GM19463 (cell line): ENCODE data around the gene DCAF8.
A peak's percentile ranks its signal among the peaks of the same experiment; 100 is the strongest.
"Not testable (repeated sequence)": the region's sequence is repeated elsewhere in the genome, so short reads cannot be mapped to it uniquely, and the experiment has no call there.

Experiments
- ATAC-seq: cut with Tn5 transposase; IDR thresholded peaks from one replicate; pipeline ENCODE4 v1.9.1; 2021; ENCODE audit warnings: mild to moderate bottlenecking, moderate library complexity; ENCODE audit not compliant: unreplicated experiment

The DCAF8 gene

GRCh38 chr1:160261893-160262794 is at the start of gene DCAF8:
Gene DCAF8 (minus strand): TSS chr1:160262549. CDS start chr1:160244008, 18,541 bp downstream.
- peak; percentile 79 for ATAC-seq

GRCh38 chr1:160309571-160309970 is 47.2 kb upstream of the DCAF8 start:
- no peak for ATAC-seq

GRCh38 chr1:160309185-160309557 is 46.8 kb upstream of the DCAF8 start:
- ATAC-seq = no peak

DNA sequence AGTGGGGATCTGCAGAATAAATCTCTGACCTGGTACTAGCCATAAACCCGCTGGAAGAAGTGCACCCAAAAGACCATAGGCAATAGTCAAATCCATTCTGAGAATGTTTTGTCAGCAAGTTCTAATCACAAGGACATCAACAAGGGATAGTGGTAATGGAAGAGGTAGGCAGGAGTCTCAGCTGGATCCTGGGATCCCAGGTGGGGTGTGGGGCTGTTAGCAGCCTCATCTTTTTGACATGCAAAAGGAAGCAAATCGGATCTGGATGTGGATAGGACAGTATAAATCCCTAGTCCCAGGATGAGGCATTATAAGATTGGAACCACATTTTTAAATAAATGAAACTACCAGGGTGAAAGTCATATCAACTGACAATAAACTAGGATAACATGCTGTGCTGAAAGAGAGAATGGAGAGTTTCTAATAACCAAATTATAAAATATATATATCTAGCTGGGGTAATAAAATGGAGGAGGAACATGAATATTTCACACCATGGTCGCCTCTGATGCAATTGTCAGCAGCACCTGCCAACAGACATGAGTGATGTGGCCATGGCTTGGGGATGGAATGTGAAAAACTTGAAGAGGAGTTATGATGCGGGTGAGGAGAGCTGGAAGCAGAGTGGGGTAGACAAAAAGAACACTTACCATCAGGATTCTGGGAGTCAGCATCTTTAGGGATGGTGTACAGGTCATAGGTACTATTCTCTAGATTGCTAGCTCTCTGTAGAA is 46.3 kb upstream of the DCAF8 start:
- no peak for ATAC-seq

GRCh38 chr1:160307118-160307791 is 44.9 kb upstream of the DCAF8 start:
- no peak for ATAC-seq

GRCh38 chr1:160300173-160300572 is 37.8 kb upstream of the DCAF8 start:
- ATAC-seq = no peak

DNA sequence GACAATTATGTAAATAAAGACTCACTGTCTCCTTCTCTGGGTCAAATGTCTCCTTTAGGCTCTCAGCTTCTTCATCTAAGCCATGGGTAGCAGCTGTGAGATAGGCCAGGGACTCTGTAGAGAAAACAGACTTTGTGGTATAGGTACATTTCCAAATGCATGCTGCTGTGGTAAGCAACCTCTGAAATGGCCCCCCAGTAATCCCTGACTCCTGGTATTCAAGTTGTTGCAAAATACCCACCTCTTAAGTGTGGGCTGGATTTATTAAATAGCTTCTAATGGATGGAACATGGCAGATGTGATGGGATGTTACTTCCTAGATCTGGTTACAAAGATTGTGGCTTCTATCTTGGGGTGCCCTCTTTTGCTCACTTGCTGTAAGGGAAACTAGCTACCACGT is 33.7 kb upstream of the DCAF8 start:
- ATAC-seq = no peak

DNA sequence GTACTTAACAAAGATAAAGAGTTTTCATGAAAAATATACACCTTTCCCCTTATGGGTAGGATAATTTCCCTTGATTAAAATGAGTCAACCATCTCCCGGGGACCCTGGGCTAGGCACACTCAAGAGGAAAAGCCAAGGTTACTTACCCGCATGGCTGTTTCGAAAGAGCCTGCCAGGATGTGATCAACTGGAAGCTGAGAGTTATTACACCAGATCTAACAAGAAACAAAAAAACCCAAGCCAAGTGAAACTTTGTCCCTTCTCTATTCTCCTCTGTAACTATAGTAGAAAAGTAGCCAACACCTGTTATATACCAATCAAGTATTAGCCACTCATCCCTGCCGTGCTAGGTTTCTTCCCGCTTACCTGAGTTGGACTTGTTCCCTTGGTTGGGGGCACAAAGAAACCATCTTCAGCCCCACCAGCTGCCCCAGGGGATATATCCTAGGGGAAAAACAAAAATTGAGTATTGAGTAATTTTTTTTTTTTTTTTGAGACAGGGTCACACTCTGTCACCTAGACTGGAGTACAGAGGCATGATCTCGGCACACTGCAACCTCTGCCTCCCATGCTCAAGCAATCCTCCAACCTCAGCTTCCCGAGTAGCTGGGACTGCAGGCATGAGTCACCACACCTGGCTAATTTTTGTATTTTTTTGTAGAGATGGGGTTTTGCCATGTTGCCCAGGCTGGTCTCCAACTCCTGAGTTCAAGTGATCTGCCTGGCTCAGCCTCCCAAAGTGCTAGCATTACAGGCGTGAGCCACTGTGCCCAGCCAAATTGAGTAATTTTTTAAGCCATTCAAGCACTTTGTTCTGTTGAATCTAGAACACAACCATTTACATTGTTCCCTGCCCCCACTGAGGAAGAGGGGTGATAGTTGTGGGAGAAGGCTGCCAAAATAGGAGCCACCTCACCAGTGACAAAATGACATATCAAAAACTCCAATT is 30.9 kb upstream of the DCAF8 start:
- no peak for ATAC-seq

DNA sequence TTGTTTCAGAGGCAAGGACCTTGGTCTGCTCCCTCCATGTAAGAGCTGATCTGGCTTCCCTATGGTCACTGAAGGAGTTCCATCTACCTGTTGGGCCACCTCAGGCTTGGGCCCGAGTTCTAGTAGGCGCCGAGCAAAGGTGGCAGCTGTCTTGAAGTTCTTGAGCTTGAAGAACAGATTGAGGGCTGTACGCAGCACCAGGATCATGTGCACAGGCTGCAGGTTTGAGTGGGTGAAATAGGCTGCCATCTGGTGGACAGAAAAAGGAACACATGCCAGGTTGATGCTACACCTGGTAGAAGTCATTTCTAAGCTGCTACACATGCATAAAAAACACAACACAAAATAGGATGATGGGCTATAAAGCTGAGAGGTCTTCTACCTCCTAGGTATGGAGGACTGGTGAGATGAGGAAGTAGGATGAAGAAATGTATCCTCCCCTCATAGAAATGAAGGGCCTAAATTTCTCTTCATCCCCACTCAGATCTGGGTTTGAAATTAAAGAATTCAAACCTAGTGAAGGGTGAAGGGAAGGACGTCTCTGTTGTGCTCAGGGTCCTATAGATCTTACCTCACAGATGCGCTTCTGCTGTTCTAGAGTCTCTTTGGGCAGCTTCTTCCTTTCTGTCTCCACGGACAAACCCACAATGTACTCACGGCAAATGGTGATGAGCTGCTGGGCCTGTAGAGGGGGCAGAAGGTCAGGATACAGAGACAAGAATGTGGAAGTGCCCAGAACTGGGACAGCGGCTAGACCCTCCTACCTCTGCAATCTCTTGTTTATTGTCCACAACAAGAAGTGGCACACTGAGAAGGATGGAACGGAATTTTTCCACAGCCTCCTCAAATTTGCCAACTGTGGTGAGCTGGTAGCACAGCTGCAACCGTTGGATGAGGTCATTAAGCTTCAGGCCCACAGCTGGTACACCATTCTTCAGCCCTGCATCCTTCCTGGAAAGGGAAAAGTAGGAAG is 29.2 kb upstream of the DCAF8 start:
- peak; percentile 74 for ATAC-seq

GRCh38 chr1:160287769-160288168 is 25.4 kb upstream of the DCAF8 start:
- ATAC-seq = not testable (repeated sequence)

- no peak for ATAC-seq
Observed at GRCh38 chr1:160285506-160285905, 23.2 kb upstream of the DCAF8 start.

- peak; percentile 98 for ATAC-seq
Observed at GRCh38 chr1:160284782-160285344, 22.5 kb upstream of the DCAF8 start, which contains the start of gene PEX19. Gene PEX19 (minus strand): TSS chr1:160285133. CDS start chr1:160285124, 9 bp downstream.

DNA sequence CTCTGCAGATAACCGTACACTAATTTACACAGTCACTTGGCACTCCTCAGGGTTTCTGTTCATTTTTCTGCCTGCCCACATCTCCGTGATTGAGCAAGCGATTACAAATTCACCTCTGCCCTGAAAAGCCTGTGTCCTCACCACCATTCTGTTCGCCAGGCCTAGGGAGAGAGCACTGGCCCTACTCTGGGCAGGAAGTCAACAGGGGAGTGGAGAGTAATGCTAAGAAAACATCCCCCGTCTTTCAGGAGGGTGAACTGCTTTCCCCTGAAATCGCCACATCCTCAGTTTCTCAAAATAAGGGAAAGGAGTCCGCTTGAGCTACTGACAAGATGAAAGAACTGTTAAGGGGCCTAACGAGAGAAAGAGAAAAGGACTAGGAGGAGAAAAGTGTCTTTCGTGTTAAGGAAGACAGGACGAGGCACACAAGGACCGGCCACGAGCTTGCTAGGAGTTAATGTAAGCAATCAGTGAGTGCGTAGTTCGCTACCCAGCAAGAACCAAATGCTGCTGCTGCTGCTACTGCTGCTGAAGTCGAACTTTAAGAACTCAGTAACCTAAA is 22.0 kb upstream of the DCAF8 start:
- peak; percentile 22 for ATAC-seq

DNA sequence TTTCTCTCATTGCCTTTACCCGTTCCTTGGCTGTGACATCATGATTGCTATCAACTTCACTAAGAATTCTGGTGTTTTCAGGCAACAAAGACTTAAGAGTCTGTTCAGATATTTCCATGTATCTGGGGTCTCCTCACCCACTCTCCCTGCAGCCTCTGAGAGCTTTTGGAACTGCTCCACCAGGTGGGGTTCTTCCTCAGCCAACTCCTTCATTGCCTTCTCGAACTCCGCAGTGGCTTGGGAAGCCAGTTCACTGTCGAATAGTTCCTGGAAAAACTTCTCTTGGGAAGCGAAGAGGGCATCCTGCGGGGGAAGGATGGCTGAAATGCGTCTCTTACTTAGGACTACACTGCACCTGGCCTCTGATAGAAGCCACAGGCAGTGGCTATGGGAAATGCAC is 20.5 kb upstream of the DCAF8 start:
- ATAC-seq = no peak

DNA sequence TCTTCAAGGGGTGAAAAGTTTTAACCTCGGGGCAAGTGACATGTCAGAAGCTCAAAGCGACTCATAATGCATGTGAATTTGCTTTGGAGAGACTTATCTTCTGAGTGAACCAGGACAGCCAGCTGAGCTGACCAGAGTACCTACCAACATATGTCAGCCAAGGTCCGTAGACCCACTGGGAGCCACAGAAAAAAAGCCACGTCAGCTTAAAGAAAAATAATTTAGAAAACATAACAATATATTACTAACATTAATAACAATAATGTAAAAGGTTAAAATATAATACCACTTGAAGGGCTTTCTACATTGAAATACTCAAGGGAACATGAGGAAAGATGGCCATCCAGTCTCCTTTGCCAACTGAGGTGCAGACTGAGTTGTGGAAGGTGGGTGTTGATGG is 15.6 kb upstream of the DCAF8 start:
- no peak for ATAC-seq

GRCh38 chr1:160277330-160277729 is 15.0 kb upstream of the DCAF8 start:
- ATAC-seq = no peak

DNA sequence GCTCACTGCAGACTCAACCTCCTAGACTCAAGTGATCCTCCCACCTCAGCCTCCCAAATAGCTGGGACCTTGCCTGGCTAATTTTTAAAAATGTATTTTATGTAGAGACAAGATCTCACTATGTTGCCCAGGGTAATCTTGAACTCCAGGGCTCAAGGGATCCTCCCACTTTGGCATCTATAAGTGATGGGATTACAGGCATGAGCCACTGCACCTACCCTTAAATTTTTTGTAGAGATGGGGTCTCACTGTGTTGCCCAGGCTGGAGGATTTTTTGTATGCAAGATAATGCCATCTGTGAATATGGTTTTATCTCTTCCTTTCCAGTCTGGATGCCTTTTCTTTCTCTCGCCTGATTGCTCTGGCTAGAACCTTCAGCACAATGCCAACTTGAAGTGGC is 8.7 kb upstream of the DCAF8 start:
- no peak for ATAC-seq

DNA sequence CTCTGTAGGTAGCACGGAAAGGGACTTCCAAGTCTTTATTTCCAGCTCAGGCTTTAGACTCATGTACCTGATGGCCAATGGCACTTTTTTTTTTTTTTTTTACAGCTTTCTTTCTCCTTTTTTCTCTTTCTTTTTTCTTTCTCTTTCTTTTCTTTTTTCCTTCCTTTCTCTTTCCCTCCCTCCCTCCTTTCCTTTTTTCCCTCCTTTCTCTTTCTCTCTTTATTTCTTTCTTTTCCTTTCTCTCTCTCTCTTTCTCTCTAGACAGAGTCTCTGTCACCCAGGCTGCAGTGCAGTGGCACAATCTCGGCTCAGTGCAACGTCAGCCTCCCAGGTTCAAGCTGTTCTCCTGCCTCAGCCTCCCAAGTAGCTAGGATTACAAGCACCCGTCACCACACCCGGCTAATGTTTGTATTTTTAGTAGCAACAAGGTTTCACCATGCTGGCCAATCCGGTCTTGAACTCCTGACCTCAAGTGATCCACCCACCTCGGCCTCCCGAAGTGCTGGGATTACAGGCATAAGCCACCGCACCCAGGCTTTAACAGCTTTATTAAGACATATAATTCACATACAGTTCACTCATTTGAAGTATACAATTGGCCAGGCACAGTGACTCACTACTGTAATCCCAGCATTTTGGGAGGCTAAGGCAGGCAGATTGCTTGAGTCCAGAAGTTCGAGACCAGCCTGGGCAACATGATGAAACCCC is 5.1 kb upstream of the DCAF8 start:
- no peak for ATAC-seq
